ENCODE results near the gene AUH. TPM values are rescaled to one million over a fixed set of nuclear protein-coding genes. Genes with fewer than 3 reads are reported as not detected.

The AUH gene
- total and polyA plus RNA-seq, 2 experiments from 2014 or later = 9.9 to 18.3 TPM

DNA sequence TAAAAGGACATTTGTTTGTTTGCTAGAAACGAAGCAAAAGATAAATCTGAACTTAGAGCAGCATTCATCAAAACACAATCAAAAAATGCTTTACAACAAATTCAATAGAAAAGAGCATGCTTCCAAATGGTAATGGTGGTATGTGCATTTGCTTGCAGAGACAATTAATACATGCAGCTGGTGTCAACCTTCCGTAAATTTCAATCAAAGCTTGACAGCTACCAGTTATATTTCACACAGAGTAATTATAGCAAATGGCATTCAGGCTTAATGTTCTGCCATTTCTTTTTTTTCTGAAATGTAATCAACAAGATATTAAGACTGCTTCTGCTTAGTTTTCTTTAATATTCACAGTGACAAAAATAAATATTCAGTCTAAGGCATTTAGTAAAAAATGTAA is 90.6 kb downstream of the AUH start:
- WGBS, 2 experiments (ENCODE audit: low coverage in 1 of 2, low lambda C conversion rate in 2 of 2, missing lambda C conversion rate in 2 of 2) = 91 to 96% methylated on average over 2 of the region's 2 CpGs
- Histone ChIP-seq H2AFZ (no peak overlapping the region), H3K27ac (no peak overlapping the region), H3K4me1 (ENCODE audit: insufficient read depth) (peaks cover 6% of the 10 kb centered on the region), H3K79me2 (ENCODE audit: insufficient read depth) (no peaks in the 10 kb centered on the region), H3F3A (ENCODE audit: insufficient read depth) (peaks cover 7% of the 10 kb centered on the region; the same call in 1 of the 2 replicates), H3K36me3 (ENCODE audit: low read depth) (no peaks in the 10 kb centered on the region), H3K9ac (no peak overlapping the region), H3K4me2 (ENCODE audit: unreplicated experiment) (no peak overlapping the region), H3K9me2 (ENCODE audit: insufficient read depth) (no peaks in the 10 kb centered on the region), H3K9me3 (ENCODE audit: low read depth) (no peaks in the 10 kb centered on the region), H4K20me1 (ENCODE audit: insufficient read depth) (no peaks in the 10 kb centered on the region), H3K27me3 (replicated peaks; ENCODE audit: insufficient read depth) (no peaks in the 10 kb centered on the region), H3K4me3 (no peak overlapping the region)
- in situ Hi-C loops (cut with MboI) = no loop called here
- TF ChIP-seq EZH2 (IDR thresholded peaks at IDR 0.05; ENCODE audit: insufficient read depth, poor library complexity, severe bottlenecking) (no peak), EZH2phosphoT487 (IDR thresholded peaks at IDR 0.05; ENCODE audit: insufficient read depth, low read depth) (no peak)
- no peak for DNase-seq

DNA sequence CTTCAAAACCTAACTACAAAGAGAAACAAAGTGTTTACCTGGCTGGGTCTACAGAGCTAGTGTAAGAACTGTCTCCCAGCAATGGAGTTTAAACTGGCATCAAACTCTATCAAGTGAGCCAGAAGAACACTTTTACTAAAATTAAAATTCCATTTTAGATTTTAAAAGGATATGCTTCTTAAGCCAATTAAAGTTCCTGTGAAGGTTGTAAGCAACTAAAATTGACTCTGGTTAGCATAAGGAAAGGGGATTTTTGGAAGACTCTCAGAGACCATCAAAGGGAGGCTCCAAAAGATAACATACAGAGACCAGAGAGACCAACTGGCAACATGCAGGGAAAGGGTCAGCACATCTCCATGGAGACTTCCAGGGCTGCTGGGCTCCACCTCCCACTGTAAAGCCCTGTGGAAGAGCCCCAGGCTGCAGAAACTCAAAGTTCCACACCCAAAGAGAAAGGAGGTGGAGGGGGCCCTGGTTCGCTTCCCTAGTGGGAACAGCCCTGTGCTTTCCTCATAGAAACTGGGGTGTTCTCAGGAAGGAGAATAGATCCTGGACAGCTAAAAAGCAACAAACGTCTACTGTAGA is 91.7 kb downstream of the AUH start:
- Histone ChIP-seq H3K27ac (no peak overlapping the region), H3K9me3 (ENCODE audit: low read depth) (no peaks in the 10 kb centered on the region), H3K79me2 (ENCODE audit: insufficient read depth) (no peaks in the 10 kb centered on the region), H3K9me2 (ENCODE audit: insufficient read depth) (no peaks in the 10 kb centered on the region), H3K4me2 (ENCODE audit: unreplicated experiment) (no peak overlapping the region), H4K20me1 (ENCODE audit: insufficient read depth) (no peaks in the 10 kb centered on the region), H3F3A (ENCODE audit: insufficient read depth) (peaks cover 5% of the 10 kb centered on the region; the same call in 1 of the 2 replicates), H3K27me3 (replicated peaks; ENCODE audit: insufficient read depth) (no peaks in the 10 kb centered on the region), H3K9ac (no peak overlapping the region), H2AFZ (no peak overlapping the region), H3K4me3 (no peak overlapping the region), H3K4me1 (ENCODE audit: insufficient read depth) (peaks cover 6% of the 10 kb centered on the region), H3K36me3 (ENCODE audit: low read depth) (no peaks in the 10 kb centered on the region)
- no peak for DNase-seq
- WGBS, 2 experiments (ENCODE audit: low coverage in 1 of 2, low lambda C conversion rate in 2 of 2, missing lambda C conversion rate in 2 of 2) = 87% methylated on average over 2 of the region's 2 CpGs
- in situ Hi-C loops (cut with MboI) = no loop called here
- TF ChIP-seq EZH2phosphoT487 (IDR thresholded peaks at IDR 0.05; ENCODE audit: insufficient read depth, low read depth) (no peak), EZH2 (IDR thresholded peaks at IDR 0.05; ENCODE audit: insufficient read depth, poor library complexity, severe bottlenecking) (no peak)

DNA sequence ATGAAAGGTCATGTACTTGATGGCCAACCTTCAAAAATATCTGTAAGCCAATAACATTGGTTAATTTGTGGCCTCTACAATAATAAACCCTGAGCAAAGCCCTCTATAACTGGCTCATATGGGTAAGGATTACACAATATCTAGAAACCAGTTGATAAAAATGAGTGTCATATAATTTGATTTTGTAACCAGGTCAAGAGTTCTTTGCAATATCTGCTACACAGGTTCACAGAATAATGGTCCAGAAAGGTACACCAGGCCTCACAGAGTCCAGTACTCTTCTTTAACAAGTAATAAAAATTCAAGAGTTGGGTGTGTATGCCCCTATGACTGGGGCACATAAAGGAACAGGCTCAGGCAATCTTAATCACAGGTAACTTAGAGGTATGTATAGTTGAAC is 95.3 kb downstream of the AUH start:
- Histone ChIP-seq H3K79me2 (ENCODE audit: insufficient read depth) (no peaks in the 10 kb centered on the region), H3K4me3 (no peak overlapping the region), H3K4me2 (ENCODE audit: unreplicated experiment) (no peak overlapping the region), H3K9me3 (ENCODE audit: low read depth) (no peaks in the 10 kb centered on the region), H2AFZ (no peak overlapping the region), H3K9me2 (ENCODE audit: insufficient read depth) (0 out of 2 replicates have a peak, but pooled peaks cover 3% of the 10 kb centered on the region), H3K9ac (no peak overlapping the region), H3F3A (ENCODE audit: insufficient read depth) (no peaks in the 10 kb centered on the region), H3K4me1 (ENCODE audit: insufficient read depth) (no peaks in the 10 kb centered on the region), H4K20me1 (ENCODE audit: insufficient read depth) (no peaks in the 10 kb centered on the region), H3K27me3 (replicated peaks; ENCODE audit: insufficient read depth) (no peaks in the 10 kb centered on the region), H3K27ac (no peak overlapping the region), H3K36me3 (ENCODE audit: low read depth) (no peaks in the 10 kb centered on the region)
- in situ Hi-C loops (cut with MboI) = no loop called here
- TF ChIP-seq EZH2phosphoT487 (IDR thresholded peaks at IDR 0.05; ENCODE audit: insufficient read depth, low read depth) (no peak), EZH2 (IDR thresholded peaks at IDR 0.05; ENCODE audit: insufficient read depth, poor library complexity, severe bottlenecking) (no peak)
- no peak for DNase-seq

DNA sequence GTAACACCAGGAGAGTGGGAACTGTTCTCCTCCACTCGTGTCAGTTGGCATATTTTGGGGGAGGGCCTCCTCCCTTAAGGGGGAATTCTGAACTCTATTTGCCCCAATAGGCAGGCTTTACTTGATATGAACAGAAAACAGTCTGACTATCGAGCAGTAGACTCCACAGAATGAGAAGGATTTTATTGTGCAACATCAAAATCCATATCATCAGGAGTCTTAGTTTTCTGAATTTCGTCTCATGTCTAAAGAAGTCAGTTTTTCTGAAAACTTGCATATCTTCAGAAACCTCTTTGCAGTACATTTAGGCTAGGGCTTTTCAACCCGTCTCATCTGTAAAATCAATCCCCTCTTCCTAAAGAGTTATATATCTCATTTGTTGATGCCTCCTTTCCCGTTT is 96.2 kb downstream of the AUH start:
- H3F3A ChIP-seq (ENCODE audit: insufficient read depth) = no peaks in the 10 kb centered on the region

More for the DNA sequence above, 96.2 kb downstream of the AUH start:
- in situ Hi-C loops (cut with MboI) = no loop called here
- Histone ChIP-seq H3K79me2 (ENCODE audit: insufficient read depth) (no peaks in the 10 kb centered on the region), H4K20me1 (ENCODE audit: insufficient read depth) (no peaks in the 10 kb centered on the region), H3K27me3 (replicated peaks; ENCODE audit: insufficient read depth) (no peaks in the 10 kb centered on the region), H3K4me1 (ENCODE audit: insufficient read depth) (no peaks in the 10 kb centered on the region), H3K36me3 (ENCODE audit: low read depth) (no peaks in the 10 kb centered on the region), H2AFZ (no peak overlapping the region), H3K27ac (no peak overlapping the region), H3K4me2 (ENCODE audit: unreplicated experiment) (no peak overlapping the region), H3K9me3 (ENCODE audit: low read depth) (no peaks in the 10 kb centered on the region), H3K9me2 (ENCODE audit: insufficient read depth) (0 out of 2 replicates have a peak, but pooled peaks cover 3% of the 10 kb centered on the region), H3K4me3 (no peak overlapping the region), H3K9ac (no peak overlapping the region)
- no peak for DNase-seq
- WGBS, 2 experiments (ENCODE audit: low coverage in 1 of 2, low lambda C conversion rate in 2 of 2, missing lambda C conversion rate in 2 of 2) = 83 to 85% methylated on average over 5 of the region's 5 CpGs
- no peak for TF ChIP-seq EZH2phosphoT487 (IDR thresholded peaks at IDR 0.05; ENCODE audit: insufficient read depth, low read depth)
- TF ChIP-seq EZH2 (IDR thresholded peaks at IDR 0.05; ENCODE audit: insufficient read depth, poor library complexity, severe bottlenecking) = no peak
